HepG2 (cell line): Measurements from ENCODE around the gene FAM149A. TPM values are rescaled to one million over a fixed set of nuclear protein-coding genes. Genes with fewer than 3 reads are reported as not detected.

Experiments used
- BORCS8-MEF2B ChIP-seq: sonication (generic); formaldehyde crosslinking; IDR thresholded peaks from 2 replicates; pipeline ENCODE4 v1.8.0; 2022; ENCODE audit warnings: mild to moderate bottlenecking, missing genetic modification reagents
- GFI1 ChIP-seq: sonication (generic); formaldehyde crosslinking; IDR thresholded peaks from 2 replicates; pipeline ENCODE4 v1.5.0; 2020; ENCODE audit warnings: missing genetic modification reagents, mild to moderate bottlenecking, borderline replicate concordance
- GTF2F1 ChIP-seq: fragments of 150-350 bp; IDR thresholded peaks from 2 replicates; pipeline ENCODE4 v1.6.1; 2014; ENCODE audit warnings: low read length
- HNRNPK ChIP-seq: fragments of 200-400 bp; formaldehyde crosslinking; IDR thresholded peaks from 2 replicates; pipeline ENCODE4 v1.6.1; 2018; ENCODE audit warnings: low read length, low read depth, moderate library complexity, mild to moderate bottlenecking; ENCODE audit not compliant: poor library complexity, severe bottlenecking
- HOXA3 ChIP-seq: sonication (generic); formaldehyde crosslinking; IDR thresholded peaks from 2 replicates; pipeline ENCODE4 v1.5.0; 2020; ENCODE audit warnings: missing genetic modification reagents
- MAFG ChIP-seq: sonication (generic); formaldehyde crosslinking; IDR thresholded peaks from 2 replicates; pipeline ENCODE4 v1.5.1; 2020; ENCODE audit warnings: mild to moderate bottlenecking, missing genetic modification reagents
- NBN ChIP-seq: fragments of 450-650 bp; conservative IDR thresholded peaks from 2 replicates; pipeline ENCODE4 v1.6.1; 2017
- PHF20 ChIP-seq: sonication (generic); formaldehyde crosslinking; IDR thresholded peaks from 2 replicates; pipeline ENCODE4 v1.5.0; 2020; ENCODE audit warnings: mild to moderate bottlenecking, missing genetic modification reagents
- TBX3 ChIP-seq: fragments of 450-650 bp; IDR thresholded peaks from 2 replicates; pipeline ENCODE4 v1.6.1; 2017; ENCODE audit warnings: antibody characterized with exemption, mild to moderate bottlenecking, inconsistent platforms, borderline replicate concordance
- TCF12 ChIP-seq, 2 experiments: fragments of 450-650 bp in 1 of 2; sonication (generic) in 1 of 2; formaldehyde crosslinking in 1 of 2; IDR thresholded peaks; 2 replicates each; pipeline versions ENCODE4 v1.6.1 to v1.8.0; 2017 to 2022; ENCODE audit warnings: antibody characterized with exemption in 1 of 2, mild to moderate bottlenecking in 1 of 2, missing genetic modification reagents in 1 of 2, moderate library complexity in 1 of 2
- ZNF292 ChIP-seq: sonication (generic); formaldehyde crosslinking; IDR thresholded peaks from 2 replicates; pipeline ENCODE4 v1.8.1; 2022; ENCODE audit warnings: mild to moderate bottlenecking, low read depth, missing genetic modification reagents, borderline replicate concordance
- ZNF3 ChIP-seq: IDR thresholded peaks from 2 replicates; pipeline ENCODE4 v1.7.0; 2017; ENCODE audit warnings: inconsistent platforms
- ZNF331 ChIP-seq: sonication (generic); formaldehyde crosslinking; IDR thresholded peaks from 2 replicates; pipeline ENCODE4 v1.4.0; 2020; ENCODE audit warnings: missing genetic modification reagents
- ZNF501 ChIP-seq: sonication (generic); formaldehyde crosslinking; IDR thresholded peaks from 2 replicates; pipeline ENCODE4 v1.5.1; 2020; ENCODE audit warnings: mild to moderate bottlenecking, moderate library complexity, missing genetic modification reagents
- ZNF556 ChIP-seq: sonication (generic); formaldehyde crosslinking; IDR thresholded peaks from 2 replicates; pipeline ENCODE4 v1.4.0; 2020; ENCODE audit warnings: mild to moderate bottlenecking, missing genetic modification reagents, borderline replicate concordance
- ZNF563 ChIP-seq: sonication (generic); formaldehyde crosslinking; IDR thresholded peaks from 2 replicates; pipeline ENCODE4 v1.8.0; 2022; ENCODE audit warnings: mild to moderate bottlenecking, moderate library complexity, missing genetic modification reagents
- ZNF792 ChIP-seq: IDR thresholded peaks from 2 replicates; pipeline ENCODE4 v1.6.1; 2016
- polyA plus RNA-seq, 8 experiments: library from polyadenylated mRNA; depleted of rRNA in 3 of 8; stranded (reverse) in 7 of 8; unstranded in 1 of 8; fragments of >200 nt; fragmentation: Illumina TruSeq in 4 of 8; extraction: Trizol in 4 of 8; gene quantifications; 2 replicates each; pipeline versions ENCODE4 v1.2.1 to v1.2.3, GENCODE V29; 2011 to 2016; ENCODE audit warnings: low read depth in 4 of 8, missing spikeins in 1 of 8, mixed read lengths in 1 of 8; ENCODE audit not compliant: insufficient read depth in 1 of 8
- total RNA-seq, 5 experiments: library from RNA; depleted of rRNA; stranded (reverse); fragments of >200 nt; fragmentation: Illumina TruSeq; extraction: Trizol; gene quantifications; 2 replicates each; pipeline ENCODE4 v1.2.3, GENCODE V29; 2016; ENCODE audit warnings: low read depth in 1 of 5
- TF ChIP-seq, protein P1 (sequence below), 2 experiments: sonication (generic) in 1 of 2; formaldehyde crosslinking in 1 of 2; IDR thresholded peaks; 2 replicates each; pipeline versions ENCODE4 v1.5.1 to v1.6.1; 2011 to 2020; ENCODE audit warnings: borderline replicate concordance in 1 of 2, low read depth in 1 of 2, low read length in 1 of 2, mild to moderate bottlenecking in 1 of 2, missing genetic modification reagents in 1 of 2, moderate library complexity in 1 of 2
- TF ChIP-seq, protein P2 (sequence below): sonication (generic); formaldehyde crosslinking; IDR thresholded peaks from 2 replicates; pipeline ENCODE4 v1.4.0; 2020; ENCODE audit warnings: low read depth, mild to moderate bottlenecking, missing genetic modification reagents
- TF ChIP-seq, protein P3 (sequence below): IDR thresholded peaks from 2 replicates; pipeline ENCODE4 v1.6.1; 2012; ENCODE audit warnings: low read depth, low read length, improper control_type of control experiment
- TF ChIP-seq, protein P4 (sequence below): sonication (generic); formaldehyde crosslinking; IDR thresholded peaks from 2 replicates; pipeline ENCODE4 v1.5.1; 2020; ENCODE audit warnings: missing genetic modification reagents, mild to moderate bottlenecking, borderline replicate concordance

Gene FAM149A
- total and polyA plus RNA-seq, 2 of the 13 experiments (the other 11 are each of a cell fraction or from before 2014, with no cell fraction given), result not detected

DNA sequence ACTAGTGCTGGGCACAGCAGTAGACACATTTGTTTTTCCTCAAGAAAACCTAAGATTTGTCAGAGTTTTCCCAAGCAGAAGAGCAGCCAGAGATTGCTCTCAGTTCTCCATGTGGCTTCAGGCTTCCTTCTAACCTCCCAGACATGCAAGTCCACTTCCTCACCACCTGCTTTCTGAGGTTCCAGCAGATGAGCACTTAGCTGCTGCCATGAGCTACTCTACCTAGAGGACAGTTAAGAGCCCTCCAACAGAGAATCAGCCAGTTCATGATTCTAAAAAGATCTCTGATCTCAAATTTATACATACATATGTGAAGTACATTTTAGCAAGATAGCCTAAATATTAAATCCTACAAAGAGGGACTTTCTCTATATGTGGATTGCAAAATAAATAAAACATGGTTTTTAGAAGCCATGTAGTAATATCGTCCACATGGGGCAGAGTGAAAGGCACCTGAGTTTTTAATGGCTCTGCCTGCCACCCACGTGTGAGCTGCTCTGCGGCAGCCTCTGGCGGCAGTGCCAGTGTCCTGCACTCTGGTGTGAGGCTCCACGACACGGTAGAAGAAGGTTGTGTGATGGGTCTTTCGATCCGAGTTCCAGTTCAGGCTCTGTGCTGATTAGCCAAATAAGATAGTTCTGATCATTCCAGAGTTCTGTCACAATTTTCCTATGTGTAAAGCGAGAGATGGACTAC, 97.2 kb downstream of the FAM149A start (continued):
- TF ChIP-seq, protein P1, sequence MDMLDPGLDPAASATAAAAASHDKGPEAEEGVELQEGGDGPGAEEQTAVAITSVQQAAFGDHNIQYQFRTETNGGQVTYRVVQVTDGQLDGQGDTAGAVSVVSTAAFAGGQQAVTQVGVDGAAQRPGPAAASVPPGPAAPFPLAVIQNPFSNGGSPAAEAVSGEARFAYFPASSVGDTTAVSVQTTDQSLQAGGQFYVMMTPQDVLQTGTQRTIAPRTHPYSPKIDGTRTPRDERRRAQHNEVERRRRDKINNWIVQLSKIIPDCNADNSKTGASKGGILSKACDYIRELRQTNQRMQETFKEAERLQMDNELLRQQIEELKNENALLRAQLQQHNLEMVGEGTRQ (IDR thresholded peaks at IDR 0.05; ENCODE audit: low read depth, low read length), result no peak
- TF ChIP-seq, protein P1 (CRISPR knock-in tag; IDR thresholded peaks at IDR 0.05; ENCODE audit: borderline replicate concordance), result peak; percentile 52; the same call in 1 of the 2 replicates
- TF ChIP-seq TCF12 (IDR thresholded peaks at IDR 0.05) (no peak), TCF12 (CRISPR knock-in tag; IDR thresholded peaks at IDR 0.05) (no peak), ZNF563 (CRISPR knock-in tag) (no peak), MAFG (CRISPR knock-in tag) (no peak), GFI1 (CRISPR knock-in tag) (no peak), GTF2F1 (no peak), NBN (no peak), BORCS8-MEF2B (CRISPR knock-in tag) (0 out of 2 replicates have a peak, but pooled peaks have one; percentile 46), ZNF3 (CRISPR knock-in tag) (no peak), ZNF292 (no peak), HNRNPK (no peak), HOXA3 (CRISPR knock-in tag) (0 out of 2 replicates have a peak, but pooled peaks have one; percentile 23), ZNF501 (CRISPR knock-in tag) (peak; percentile 60; the same call in 1 of the 2 replicates), ZNF331 (CRISPR knock-in tag) (peak; percentile 74), TBX3 (no peak), ZNF556 (CRISPR knock-in tag) (no peak), ZNF792 (CRISPR knock-in tag) (peak; percentile 31; the same call in 1 of the 2 replicates), PHF20 (CRISPR knock-in tag) (no peak)
- TF ChIP-seq, protein P2, sequence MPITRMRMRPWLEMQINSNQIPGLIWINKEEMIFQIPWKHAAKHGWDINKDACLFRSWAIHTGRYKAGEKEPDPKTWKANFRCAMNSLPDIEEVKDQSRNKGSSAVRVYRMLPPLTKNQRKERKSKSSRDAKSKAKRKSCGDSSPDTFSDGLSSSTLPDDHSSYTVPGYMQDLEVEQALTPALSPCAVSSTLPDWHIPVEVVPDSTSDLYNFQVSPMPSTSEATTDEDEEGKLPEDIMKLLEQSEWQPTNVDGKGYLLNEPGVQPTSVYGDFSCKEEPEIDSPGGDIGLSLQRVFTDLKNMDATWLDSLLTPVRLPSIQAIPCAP, result no peak
- TF ChIP-seq, protein P3, sequence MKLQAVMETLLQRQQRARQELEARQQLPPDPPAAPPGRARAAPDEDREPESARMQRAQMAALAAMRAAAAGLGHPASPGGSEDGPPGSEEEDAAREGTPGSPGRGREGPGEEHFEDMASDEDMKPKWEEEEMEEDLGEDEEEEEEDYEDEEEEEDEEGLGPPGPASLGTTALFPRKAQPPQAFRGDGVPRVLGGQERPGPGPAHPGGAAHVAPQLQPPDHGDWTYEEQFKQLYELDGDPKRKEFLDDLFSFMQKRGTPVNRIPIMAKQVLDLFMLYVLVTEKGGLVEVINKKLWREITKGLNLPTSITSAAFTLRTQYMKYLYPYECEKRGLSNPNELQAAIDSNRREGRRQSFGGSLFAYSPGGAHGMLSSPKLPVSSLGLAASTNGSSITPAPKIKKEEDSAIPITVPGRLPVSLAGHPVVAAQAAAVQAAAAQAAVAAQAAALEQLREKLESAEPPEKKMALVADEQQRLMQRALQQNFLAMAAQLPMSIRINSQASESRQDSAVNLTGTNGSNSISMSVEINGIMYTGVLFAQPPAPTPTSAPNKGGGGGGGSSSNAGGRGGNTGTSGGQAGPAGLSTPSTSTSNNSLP, result 0 out of 2 replicates have a peak, but pooled peaks have one; percentile 35
- TF ChIP-seq, protein P4, sequence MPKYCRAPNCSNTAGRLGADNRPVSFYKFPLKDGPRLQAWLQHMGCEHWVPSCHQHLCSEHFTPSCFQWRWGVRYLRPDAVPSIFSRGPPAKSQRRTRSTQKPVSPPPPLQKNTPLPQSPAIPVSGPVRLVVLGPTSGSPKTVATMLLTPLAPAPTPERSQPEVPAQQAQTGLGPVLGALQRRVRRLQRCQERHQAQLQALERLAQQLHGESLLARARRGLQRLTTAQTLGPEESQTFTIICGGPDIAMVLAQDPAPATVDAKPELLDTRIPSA (CRISPR knock-in tag), result no peak
